DMS53 treated with DMSO at 0.1 percent for 48 hours (cell line): Measurements from ENCODE around the gene ARSI.
"Not testable (repeated sequence)": the region's sequence is repeated elsewhere in the genome, so short reads cannot be mapped to it uniquely, and the experiment has no call there.

Experiments used
- DNase-seq: peaks from one replicate; lab custom pipeline; 2025; ENCODE audit not compliant: unreplicated experiment; lab: John Stamatoyannopoulos, UW

The ARSI gene

GRCh38 chr5:150248946-150249345, 53.8 kb downstream of the ARSI start:
- no peak for DNase-seq

GRCh38 chr5:150248493-150248892, 54.2 kb downstream of the ARSI start:
- DNase-seq, result not testable (repeated sequence)

DNA sequence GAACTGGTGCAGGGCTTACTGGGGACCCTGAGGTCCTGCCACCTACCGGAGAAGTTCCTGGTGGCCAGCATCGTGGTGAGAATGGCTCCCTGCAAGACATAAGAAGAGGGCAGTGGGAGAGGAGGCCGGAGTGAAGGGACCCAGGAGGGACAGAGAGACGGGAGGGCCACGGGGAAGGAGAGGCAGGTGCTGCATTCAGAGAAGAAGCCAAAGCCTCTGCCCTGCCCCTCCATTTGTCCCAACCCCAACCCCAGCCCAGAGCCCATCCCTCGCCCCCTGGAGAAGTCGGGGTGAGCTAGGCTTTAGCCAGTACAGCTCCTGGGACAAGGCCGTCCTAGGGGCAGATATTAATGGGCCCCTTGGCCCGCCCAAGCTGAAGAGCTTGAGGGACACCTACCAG, 55.0 kb downstream of the ARSI start:
- no peak for DNase-seq

DNA sequence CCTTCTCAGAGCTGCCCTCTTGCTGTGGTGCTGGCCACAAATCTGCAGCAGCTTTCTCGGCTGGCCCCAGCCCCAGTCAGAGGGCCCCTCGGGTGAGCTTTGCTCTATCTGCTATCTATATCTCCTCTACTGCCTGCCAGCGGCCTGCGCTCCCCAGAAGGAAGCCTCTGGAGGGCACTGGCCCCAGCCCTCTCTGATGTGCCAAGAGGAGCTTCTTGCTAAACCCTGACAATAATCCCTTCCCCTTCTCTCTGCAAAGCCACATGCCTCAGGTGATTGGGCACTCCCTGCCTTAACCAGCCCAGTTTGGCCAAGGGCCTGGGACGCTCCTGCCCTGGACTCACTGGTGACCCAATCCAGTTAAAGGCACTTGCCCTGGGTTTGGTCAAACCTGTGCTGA, 55.9 kb downstream of the ARSI start:
- no peak for DNase-seq

GRCh38 chr5:150246429-150246828, 56.3 kb downstream of the ARSI start:
- no peak for DNase-seq
